ENCODE measurements around the gene ZNF879. TPM values are rescaled to one million over a fixed set of nuclear protein-coding genes. Genes with fewer than 3 reads are reported as not detected.

Gene ZNF879
- total RNA-seq: 20.3 TPM

DNA sequence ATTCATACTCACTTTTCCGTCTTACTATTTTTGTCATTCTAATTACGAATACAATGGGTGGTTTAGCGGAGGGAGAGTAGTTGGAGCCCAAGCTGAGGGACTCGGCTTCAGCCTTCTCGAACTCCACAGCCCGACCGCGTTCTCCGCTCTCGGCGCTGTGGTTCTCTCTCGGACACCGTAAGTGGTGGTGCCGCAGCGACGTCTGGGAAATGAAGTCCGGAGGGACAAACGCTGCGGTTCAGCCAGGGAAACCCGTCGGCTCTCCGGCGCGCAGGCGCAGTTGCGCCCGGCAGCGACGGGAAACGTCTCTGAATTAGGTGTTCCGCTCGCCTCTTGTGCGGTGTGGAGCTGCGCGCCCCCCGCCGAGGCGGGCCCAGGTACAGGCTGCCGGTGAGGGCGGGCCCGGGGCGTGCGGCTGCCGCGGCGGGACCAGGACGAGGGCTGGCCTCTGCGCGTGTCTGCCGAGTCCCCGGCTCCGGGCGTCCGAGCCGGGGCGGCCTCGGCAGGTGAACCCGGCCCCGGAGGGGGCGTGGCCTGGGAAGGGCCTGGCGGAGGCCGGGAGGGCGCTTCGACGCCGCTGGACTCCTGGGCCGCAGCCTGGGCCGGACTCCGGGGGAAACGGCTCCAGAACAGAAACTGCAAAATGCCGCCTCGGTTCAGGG lies at the start of gene ZNF879:
Gene ZNF879, plus strand, starts transcription at position 277 of the 662 bp plus-strand sequence. CDS start 1,201 bp downstream, outside the sequence.

DNA sequence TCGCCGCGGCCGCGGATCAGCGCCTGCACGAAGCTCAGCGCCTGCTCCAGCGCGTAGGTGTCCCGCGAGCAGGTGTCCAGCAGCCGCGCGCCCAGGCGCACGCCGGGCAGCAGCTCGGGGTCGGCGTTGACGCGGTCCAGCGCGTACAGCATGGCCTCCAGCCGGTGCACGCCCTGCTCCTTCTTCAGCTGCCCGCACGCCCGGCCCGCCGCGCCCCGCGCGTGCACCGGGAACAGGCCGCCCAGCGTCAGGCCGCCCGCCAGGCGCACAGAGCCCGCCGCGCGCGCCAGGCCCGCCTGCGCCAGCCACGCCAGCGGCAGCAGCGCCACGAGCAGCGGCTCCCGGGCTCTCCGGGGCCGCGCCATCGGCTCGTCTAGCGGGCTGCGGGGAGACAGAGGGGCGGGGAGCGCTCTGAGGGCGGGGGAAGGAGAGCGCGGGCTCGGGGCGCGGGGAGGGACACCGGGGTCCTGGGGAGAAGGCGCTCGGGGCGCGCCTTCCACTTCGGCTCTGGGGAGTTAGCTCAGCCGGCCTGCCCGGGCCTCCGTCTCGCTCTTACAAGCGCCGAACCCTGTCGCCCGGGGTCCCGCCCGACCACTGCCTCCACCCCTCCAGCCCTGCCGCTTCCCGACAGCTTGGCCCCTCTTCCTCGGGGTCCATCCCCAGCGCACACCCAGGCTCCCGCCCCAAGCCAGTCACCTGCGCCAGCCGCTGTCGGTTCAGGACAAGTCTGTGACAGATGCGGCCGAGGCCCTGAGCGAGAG lies 28.8 kb upstream of the ZNF879 start, which contains the start of gene GRM6:
Gene GRM6, minus strand, starts transcription at position 741 of the 761 bp plus-strand sequence. Its CDS starts 376 bp downstream, at position 365.

DNA sequence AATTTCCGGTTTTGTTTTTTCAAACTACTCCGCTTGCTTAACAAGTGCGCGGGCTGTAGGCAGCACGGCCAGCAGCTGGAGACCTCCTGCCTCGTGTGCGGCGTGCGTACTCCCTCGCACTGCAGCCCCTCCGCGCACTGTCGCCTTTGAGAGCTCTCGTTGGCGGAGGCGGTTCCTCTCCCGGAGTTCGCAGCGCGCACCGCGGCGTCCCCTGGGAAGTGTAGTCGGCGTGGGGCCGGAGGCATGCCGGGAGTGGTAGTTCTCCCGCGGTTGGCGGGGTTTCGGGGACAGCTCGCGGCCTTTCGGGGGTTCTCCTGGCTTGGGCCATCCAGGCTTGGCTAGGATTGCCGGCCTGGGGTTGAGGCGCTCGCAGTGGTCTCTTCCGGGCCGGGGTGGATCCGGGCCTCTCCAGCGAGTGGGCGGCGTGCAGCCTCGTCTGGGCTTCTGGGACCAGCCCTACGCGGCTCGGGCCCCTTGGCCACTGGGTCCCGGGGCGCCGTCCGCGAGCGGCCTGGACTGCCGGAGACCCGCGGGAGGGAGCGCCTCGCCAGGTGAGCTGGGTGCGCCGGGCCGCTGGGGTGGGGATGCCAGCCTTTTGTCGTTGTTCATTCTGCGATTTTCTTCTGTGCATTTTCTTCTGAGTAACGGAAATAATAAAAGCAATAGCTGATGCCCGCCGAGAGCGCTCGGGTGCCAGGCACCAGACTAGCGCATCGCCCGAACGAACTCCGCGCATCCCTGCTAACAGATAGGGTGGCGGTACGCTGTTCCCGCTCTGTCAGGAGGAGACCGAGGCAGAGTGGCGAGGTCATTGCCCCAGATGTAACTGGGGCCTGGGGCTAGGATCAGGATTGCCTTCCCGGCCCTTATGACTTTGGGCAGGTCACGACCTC lies 36.8 kb downstream of the ZNF879 start, which contains the start of gene ZNF354C:
Gene ZNF354C, plus strand, starts transcription at position 258 of the 893 bp plus-strand sequence. CDS start 1,696 bp downstream, outside the sequence.

Other genes starting within 250 kb of the ZNF879 start
- 48.2 TPM for gene ZNF354B, start 163.9 kb upstream of the ZNF879 start, total RNA-seq
- gene ZFP2, start 127.9 kb upstream of the ZNF879 start, total RNA-seq: 7.1 TPM
- 21.7 TPM for gene ZNF454, start 82.6 kb upstream of the ZNF879 start, total RNA-seq
- gene GRM6, start 28.5 kb upstream of the ZNF879 start, total RNA-seq: 38.8 TPM
- gene ZNF354C, start 36.6 kb downstream of the ZNF879 start, total RNA-seq: 38.3 TPM

Data from camera-type eye (tissue), 1 donor.